ENCODE measurements around the gene ASPSCR1.

The ASPSCR1 gene

GRCh38 chr17:82043507-82043906, 66.1 kb downstream of the ASPSCR1 start:
- no peak for DNase-seq

DNA sequence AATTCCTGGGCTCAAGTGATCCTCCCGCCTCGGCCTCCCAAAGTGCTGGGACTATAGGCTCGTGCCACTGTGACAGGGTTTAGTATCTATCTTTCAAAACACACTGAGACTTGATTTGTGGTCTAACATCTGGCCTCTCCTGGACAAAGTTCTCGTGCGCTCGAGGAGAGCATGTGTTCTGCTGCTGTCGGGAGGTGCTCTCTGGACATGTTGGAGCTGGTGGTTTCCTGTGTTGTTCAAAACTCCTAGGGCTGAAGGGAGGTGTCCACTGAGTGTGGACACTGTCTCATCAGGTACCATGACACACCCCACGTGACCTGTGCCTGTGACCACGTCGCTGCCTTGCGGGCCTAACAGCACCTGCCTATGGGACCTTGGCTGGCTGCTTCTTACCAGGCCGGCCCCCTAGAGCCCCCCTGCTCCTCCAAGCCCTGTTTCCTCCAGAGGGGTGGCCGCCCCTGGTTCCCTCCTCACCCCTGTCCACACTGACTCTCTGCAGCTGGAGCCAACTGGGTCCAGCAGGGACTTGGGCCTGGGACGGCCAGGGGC, 68.6 kb downstream of the ASPSCR1 start:
- DNase-seq: no peak

GRCh38 chr17:82046903-82047302, 69.5 kb downstream of the ASPSCR1 start:
- DNase-seq: no peak

- DNase-seq: no peak
Measured at GRCh38 chr17:82047379-82047778, 70.0 kb downstream of the ASPSCR1 start.

DNA sequence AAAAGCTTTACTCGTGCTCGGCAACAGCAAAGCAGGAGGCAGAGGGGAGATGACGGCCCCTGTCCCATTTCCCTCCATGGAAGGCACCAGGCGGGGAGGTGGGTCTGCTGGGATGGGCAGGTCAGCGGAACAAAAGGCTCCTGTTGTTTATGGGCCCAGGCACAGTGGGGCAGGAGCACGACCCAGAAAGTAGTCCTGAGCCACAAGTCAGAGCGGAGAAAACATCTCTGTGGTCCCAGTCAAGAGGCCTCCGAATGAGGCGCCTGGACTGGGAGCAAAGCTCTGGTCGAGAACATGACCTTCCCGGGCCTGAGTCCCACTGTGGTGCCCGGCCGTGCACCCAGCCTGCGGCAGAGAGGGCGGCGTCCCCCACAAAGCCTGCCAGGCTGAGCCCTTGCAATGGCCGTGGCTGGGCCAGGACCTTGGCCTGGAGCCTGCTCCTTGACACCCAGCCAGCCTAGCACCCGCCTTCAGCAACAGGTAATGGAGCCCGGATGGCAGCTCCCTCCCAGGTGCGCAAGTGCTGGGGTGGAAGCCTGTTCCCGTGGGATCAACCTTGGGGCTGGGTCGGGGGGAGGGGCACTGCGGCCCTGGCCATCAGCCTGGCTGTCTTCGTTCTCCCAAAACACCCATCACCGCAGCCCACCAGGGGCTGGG, 70.6 kb downstream of the ASPSCR1 start:
- DNase-seq: no peak

GRCh38 chr17:82048571-82048971, 71.1 kb downstream of the ASPSCR1 start:
- DNase-seq: no peak

DNA sequence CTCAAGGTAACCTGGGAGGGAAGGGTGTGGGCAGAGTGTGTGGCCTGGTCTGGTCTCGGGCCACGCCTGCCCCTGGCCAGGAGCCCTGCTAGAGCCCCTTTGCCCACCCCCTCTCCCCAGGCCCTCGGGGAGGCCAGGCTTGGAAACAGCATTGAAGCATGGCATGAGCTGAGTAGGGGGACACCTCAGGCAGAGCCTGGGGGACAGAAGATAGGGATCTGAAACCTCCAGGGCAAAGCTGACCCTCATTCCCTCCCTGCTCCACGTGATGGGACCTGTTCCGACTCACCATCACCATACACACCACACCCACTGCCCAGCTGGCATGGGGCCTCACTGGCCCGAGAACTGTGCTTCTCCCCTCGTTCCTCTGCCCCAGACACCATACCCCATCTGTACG, 71.7 kb downstream of the ASPSCR1 start:
- no peak for DNase-seq

GRCh38 chr17:82049521-82049971, 72.1 kb downstream of the ASPSCR1 start:
- DNase-seq: no peak

DNA sequence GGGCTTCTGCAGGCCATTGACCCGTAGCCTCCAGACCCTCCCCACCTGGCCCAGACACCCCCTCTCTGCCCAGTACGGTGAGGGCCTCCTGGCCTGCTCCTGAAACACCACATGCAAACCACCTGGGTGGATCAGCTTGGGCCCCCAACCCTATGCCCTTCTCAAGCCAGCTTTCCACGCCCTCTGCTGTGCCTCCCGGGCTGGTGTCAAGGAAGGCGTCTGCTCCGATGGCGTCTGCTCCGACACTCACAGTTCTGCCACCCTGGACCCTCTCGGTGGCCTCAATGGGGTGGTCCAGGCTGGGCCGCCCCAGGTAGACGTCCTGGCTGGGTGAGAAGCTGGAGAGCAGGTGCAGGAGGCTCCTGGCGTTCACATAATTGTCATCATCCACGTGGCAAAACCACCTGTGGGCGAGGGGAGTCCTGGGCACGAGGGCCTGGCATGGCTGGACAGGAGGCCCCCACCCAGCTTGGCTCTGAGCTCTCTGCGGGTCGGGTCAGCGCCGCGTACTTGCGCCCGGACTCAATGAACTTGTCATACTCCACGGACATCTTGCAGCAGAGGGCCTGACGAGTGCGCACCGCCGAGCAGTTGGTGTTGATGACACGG, 72.8 kb downstream of the ASPSCR1 start:
- DNase-seq: no peak

DNA sequence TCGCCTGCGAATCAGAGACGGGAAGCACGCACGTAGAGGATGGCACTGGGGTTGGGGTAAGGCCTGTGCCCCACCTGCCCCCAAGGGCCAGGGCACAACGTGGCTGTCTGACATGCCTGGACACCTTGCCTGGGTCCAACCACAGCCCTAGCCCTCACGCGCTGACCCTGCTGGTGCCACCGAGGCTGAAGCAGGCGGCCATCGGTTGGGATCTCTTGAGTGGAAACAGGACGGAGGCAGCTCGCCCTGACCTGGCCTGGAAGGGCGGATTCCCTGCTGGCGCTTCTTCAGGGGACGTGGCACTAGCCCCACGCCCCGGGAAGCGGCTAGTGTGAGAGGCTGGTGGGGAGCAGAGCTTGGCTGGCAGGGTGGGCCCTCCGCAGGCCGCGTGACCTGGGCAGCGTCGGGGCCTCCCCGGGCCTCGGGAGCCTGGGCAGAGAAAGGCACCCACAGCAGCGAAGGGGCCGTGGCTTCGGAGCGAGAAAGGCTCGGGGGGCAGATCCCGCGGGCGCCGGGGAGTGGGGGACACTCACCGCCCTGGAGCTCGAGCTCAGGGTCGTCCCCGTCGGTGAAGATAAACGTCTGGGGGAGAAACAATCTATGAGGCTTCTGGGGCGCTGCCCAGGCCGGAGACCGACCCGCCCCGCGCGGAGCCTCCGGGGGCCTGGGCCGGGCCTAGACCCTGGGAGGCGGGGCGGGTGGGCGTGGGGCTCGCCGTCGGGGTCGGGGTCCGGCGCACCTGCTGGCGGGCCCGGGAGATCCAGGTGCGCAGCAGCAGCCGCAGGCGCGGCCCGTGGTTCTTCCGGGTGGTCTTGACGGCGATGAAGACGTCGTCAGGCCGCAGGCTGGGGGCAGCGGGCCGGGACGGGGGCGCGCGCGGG, 73.6 kb downstream of the ASPSCR1 start:
- no peak for DNase-seq

DNA sequence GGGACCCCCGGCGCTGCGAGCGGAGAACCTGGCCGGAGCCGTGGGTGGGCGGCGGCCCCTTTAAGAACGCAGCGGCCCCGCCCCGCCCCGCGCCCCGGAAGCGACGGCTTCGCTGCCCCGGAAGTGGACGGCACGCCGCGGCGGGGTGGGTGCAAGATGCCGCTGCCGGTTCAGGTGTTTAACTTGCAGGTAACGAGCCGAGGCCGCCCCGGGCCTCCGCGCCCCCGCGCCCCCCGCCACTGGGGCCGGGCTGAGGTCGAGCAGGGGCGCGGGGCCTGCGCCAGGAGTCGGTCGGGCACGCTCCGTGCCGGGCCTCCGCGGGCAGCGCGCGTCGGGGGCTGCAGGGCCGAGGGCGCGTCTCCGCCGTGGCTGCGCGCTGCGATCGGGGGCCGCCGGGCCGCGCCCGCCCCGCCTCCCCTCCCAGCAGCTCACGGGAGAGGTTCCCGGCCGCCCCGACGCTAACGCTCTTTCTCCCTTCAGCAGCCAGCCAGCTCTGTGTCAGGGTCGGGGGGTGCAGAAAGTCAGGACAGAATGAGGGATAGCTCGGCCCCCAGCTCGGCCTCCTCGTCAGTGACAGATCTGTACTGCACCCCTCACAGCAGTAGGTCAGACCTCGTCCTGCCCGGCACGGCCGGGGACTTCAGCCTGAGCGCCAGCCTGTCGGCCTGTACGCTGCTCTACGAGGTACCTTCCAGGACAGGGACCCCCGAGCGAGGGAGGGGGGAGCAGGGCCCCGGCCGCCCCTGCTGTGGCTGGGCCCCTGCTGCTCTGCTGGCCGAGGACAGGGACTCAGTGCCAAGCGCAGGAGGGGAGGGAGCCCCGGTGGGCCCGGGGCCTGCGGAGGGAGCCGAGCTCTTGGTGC, 74.6 kb downstream of the ASPSCR1 start, which contains the start of the genes GPS1 and RFNG:
GPS1 (plus strand) TSS at position 123 of the 862 bp plus-strand sequence; CDS start at position 157, 34 bp downstream.
RFNG (minus strand) TSS at position 36 of the 862 bp plus-strand sequence. CDS start 45 bp downstream, outside the sequence.
- no peak for DNase-seq

DNA sequence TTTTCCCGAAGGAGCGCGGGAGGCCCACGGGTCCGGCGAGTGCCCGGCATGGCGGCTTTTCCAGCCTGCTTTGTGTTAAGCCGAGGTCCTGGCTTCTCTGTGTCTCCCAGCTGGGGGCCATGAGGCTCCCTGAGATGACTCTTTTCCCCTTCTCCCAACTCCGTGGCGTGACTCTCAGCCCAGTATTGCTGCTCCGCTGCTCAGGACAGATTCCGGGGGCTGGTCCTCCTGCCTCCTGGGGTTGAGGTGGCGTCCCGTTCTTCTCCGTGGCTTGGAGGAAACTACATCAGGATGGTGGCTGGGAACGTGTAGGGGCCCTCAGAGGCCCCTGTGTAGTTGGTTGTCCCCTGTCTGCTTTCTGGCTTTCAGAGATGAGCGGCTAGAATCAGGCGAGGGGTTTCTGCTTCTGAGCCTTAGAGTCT, 75.2 kb downstream of the ASPSCR1 start:
- no peak for DNase-seq

DNA sequence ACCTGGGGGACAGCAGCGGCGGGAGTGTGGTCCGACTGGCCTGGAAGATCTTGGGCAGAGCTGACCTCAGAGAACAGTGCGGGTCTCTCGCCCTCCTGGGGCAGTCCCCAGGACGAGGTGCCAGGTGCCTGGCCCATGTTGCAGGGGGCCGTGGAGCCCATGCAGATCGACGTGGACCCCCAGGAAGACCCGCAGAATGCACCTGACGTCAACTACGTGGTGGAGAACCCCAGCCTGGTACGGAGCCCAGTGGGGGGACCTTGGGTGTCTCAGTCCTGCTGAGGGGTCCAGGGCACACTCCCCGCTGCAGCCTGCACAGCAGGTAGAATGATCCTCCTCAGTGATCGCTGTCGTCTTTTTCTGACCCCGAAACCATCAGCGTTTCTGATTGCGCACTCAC, 75.7 kb downstream of the ASPSCR1 start:
- DNase-seq: no peak

DNA sequence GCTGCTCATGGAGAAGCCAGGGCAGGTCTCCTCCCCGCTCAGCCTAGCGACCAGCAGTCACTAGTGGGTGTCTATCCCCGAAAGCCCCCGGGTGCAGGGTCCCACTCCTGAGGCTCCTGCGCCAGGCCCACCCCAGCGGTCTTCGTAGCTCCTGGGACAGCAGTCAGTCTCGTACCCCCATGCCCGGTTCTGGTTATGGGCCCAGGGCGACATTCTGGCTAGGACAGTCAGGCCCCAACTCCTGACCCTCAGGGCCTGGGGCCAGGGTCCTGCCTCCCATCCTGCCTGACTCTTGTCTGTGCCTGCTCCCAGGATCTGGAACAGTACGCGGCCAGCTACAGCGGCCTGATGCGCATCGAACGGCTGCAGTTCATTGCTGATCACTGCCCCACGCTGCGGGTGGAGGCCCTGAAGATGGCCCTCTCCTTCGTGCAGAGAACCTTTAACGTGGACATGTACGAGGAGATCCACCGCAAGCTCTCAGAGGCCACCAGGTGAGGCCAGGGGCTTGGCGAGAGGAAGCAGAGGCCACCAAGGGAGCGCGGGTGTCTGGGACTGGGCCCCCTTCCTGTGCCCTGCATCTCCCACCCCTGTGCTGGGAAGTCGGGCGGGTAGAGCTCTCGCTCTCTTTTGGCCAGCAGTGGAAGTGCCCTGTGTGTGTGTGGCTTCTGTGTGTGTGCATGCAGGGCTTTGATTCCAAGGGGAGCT, 76.3 kb downstream of the ASPSCR1 start:
- DNase-seq: no peak

- DNase-seq: no peak
Measured at GRCh38 chr17:82054351-82055022, 77.1 kb downstream of the ASPSCR1 start.

- DNase-seq: no peak
Measured at GRCh38 chr17:82055023-82055964, 77.9 kb downstream of the ASPSCR1 start.

DNA sequence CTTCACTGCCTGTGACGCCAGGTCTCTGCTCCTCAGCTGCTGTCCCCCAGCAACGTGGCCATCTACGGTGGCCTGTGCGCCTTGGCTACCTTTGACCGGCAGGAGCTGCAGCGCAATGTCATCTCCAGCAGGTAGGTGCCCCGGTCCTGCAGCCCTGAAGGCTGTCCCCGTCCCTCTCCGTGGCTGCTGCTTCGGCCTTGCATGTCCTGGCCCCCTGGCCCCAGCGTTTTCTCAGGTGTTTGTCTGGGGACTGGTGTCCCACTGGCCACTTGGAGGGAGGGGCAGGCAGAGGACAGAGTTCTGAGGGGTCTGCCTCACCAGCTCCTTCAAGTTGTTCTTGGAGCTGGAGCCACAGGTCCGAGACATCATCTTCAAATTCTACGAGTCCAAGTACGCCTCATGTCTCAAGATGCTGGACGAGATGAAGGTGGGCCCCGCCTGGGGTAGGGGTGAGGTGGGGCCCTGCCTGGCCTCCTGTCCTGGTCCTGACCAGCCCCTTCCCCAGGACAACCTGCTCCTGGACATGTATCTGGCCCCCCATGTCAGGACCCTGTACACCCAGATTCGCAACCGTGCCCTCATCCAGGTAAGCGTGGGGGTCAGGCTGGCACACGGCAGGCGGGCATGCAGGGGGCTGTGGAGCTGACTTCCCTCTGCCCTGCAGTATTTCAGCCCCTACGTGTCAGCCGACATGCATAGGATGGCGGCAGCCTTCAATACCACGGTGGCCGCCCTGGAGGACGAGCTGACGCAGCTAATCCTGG, 78.7 kb downstream of the ASPSCR1 start:
- DNase-seq: no peak

DNA sequence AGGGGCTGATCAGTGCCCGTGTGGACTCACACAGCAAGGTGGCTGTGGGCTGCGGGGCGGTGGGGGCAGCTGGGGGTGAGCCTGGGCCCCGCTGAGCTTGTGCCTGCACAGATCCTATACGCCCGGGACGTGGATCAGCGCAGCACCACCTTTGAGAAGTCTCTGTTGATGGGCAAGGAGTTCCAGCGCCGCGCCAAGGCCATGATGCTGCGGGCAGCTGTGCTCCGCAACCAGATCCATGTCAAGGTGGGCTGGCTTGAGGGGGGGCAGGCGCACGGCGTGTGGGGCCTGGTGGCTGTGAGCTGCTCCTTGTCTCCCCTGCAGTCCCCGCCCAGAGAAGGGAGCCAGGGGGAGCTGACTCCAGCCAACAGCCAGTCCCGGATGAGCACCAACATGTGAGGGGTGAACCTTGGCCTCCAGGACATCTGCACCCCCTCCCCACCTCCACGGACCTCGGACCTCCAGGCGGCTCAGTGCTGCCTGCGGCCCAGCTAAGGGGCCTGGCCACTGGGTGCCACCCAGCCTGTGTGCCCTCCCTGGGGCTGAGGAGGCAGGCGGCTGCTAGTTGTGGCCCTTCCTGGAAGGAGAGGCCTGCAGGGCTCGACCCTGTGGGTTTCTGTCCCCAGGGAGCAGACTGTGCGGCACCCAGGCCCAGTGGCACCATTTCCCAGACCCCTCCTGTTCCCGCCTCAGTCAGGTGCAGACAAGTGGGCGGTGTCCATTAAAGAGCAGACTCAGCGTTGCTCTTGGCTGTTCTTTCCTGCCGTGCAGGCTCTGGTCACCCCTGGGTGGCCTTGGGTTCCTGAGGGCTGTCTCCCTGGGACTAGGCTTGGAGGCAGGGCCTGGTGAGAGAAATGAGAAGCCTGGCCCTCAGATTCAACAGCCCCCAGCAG, 79.5 kb downstream of the ASPSCR1 start:
- no peak for DNase-seq
